Adrenal gland (tissue), 12 donors: ENCODE results near the gene SLC15A1. TPM values are rescaled to one million over a fixed set of nuclear protein-coding genes. Genes with fewer than 3 reads are reported as not detected.

Experiments used
- DNase-seq, 7 donors: peaks; one replicate each; pipeline ENCODE4 v3.0.0-alpha.2; 2019 to 2020
- H3K27ac ChIP-seq, 5 donors: fragments of 200-600 bp; sonication (generic) in 4 of 5; 1 replicate in 3 of 5; 2 replicates in 2 of 5; pipeline versions ENCODE4 v1.5.1 to v1.8.0; 2016 to 2020; ENCODE audit warnings: mild to moderate bottlenecking in 1 of 5
- H3K27me3 ChIP-seq: fragments of 200-600 bp; 2 replicates; pipeline ENCODE4 v1.8.0; 2021
- H3K36me3 ChIP-seq, 2 donors: fragments of 200-600 bp; replicated peaks in 1 of 2; 1 replicate in 1 of 2; 2 replicates in 1 of 2; pipeline versions ENCODE4 v1.5.1 to v1.8.0; 2018 to 2022
- H3K4me1 ChIP-seq, 2 donors: fragments of 200-600 bp; replicated peaks in 1 of 2; 1 replicate in 1 of 2; 2 replicates in 1 of 2; pipeline versions ENCODE4 v1.5.1 to v1.8.0; 2018 to 2021
- H3K4me3 ChIP-seq, 4 donors: fragments of 200-600 bp; sonication (generic) in 3 of 4; one replicate each; pipeline ENCODE4 v1.5.1; 2016 to 2018
- H3K9me3 ChIP-seq, 3 donors: fragments of 200-600 bp; sonication (generic) in 1 of 3; replicated peaks in 1 of 3; 1 replicate in 2 of 3; 2 replicates in 1 of 3; pipeline versions ENCODE4 v1.5.1 to v1.8.0; 2016 to 2021
- POLR2A ChIP-seq, 2 donors: fragments of 450-650 bp; IDR thresholded peaks; one replicate each; pipeline ENCODE4 v1.6.1; 2017; ENCODE audit warnings: antibody characterized with exemption in 2 of 2, mild to moderate bottlenecking in 2 of 2, moderate library complexity in 1 of 2
- WGBS, 4 donors: extraction: QIAGEN DNeasy Blood & Tissue Kit in 2 of 4; methylation state at CpG; one replicate each; pipeline versions ENCODE4 v1.1.5 to v1.1.7; 2013 to 2017; 5-methylcytosine and 5-hydroxymethylcytosine counted together
- intact Hi-C, 2 donors: fragments of 100-400 bp; cut with DNase I; formaldehyde crosslinking; loops; one replicate each; pipeline versions ENCODE4 v1.14.1 to v1.15.0; 2022 to 2023
- polyA plus RNA-seq, 3 donors: library from polyadenylated mRNA; stranded (reverse); fragments of 200-250 nt in 2 of 3; fragments of 350-450 nt in 1 of 3; fragmentation: Illumina TruSeq in 1 of 3; extraction: RNeasy Lipid Tissue Mini Kit (QIAGEN cat#74804) in 1 of 3; gene quantifications; one replicate each; pipeline ENCODE4 v1.2.3, GENCODE V29; 2013 to 2014
- total RNA-seq, 9 donors: library from RNA; depleted of rRNA in 4 of 9; stranded (reverse); fragments of >200 nt in 4 of 9; fragments of 120-200 nt in 1 of 9; fragmentation: NEBNext Ultra II Directional in 1 of 9; extraction: Animal tissue kit (Norgen Biotek cat#: 25700) in 1 of 9; gene quantifications; one replicate each; pipeline versions ENCODE4 v1.1.0 to v1.2.4, GENCODE V29; 2013 to 2023
- TF ChIP-seq, protein P1 (sequence below), 6 experiments: fragments of 450-650 bp in 4 of 6; fragments of 200-600 bp in 2 of 6; sonication (generic) in 1 of 6; IDR thresholded peaks; 1 replicate in 5 of 6; 2 replicates in 1 of 6; pipeline versions ENCODE4 v1.5.1 to v1.8.0; 2016 to 2021; ENCODE audit warnings: antibody characterized with exemption in 6 of 6, mild to moderate bottlenecking in 2 of 6, moderate library complexity in 1 of 6
- donor health status: healthy with polysubstance abuse.
- donor health status: Bipolar disorder and iron deficiency.
- donor health status: DM: yes; HTN: yes; CAD: no.
- donor health status: DM: no; HTN: no; CAD: no.
- donor health status: DM: no; HTN: no; CAD: no.
- donor health status: DM: yes; HTN: yes; CAD: no.

Gene SLC15A1
- total and polyA plus RNA-seq, 12 donors, result 0.06 to 0.17 (median 0.07) TPM; not detected in 8

DNA sequence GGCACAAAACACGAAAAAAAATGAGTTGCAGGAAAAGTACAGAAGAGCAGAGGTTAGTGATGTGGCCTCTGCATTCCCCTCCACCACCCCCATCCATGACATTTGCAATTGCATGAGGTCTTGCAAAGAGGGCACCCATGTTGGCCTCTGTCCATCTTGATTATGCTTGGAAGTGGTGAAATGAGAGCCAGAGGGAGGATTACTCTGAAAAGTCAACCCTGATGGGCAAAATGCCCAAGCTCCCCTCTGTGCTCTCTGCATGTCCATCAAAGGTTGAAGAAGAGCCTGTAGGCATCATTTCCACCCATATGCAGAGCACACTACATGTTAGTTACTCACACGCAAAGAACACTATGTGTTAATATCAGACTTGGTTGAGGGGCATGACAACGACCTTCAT, 71.4 kb downstream of the SLC15A1 start:
- Histone ChIP-seq H3K27ac (no peak overlapping the region), H3K4me1 (no peaks in the 10 kb centered on the region), H3K4me3 (no peak overlapping the region), H3K36me3 (no peaks in the 10 kb centered on the region), H3K9me3 (no peaks in the 10 kb centered on the region), H3K27me3 (no peaks in the 10 kb centered on the region)
- no peak for DNase-seq
- intact Hi-C loops, result no loop called here
- whole genome bisulfite sequencing, 4 donors, result 82 to 93% (median 85%) methylated on average over 3 of the region's 3 CpGs
- TF ChIP-seq, protein P1, sequence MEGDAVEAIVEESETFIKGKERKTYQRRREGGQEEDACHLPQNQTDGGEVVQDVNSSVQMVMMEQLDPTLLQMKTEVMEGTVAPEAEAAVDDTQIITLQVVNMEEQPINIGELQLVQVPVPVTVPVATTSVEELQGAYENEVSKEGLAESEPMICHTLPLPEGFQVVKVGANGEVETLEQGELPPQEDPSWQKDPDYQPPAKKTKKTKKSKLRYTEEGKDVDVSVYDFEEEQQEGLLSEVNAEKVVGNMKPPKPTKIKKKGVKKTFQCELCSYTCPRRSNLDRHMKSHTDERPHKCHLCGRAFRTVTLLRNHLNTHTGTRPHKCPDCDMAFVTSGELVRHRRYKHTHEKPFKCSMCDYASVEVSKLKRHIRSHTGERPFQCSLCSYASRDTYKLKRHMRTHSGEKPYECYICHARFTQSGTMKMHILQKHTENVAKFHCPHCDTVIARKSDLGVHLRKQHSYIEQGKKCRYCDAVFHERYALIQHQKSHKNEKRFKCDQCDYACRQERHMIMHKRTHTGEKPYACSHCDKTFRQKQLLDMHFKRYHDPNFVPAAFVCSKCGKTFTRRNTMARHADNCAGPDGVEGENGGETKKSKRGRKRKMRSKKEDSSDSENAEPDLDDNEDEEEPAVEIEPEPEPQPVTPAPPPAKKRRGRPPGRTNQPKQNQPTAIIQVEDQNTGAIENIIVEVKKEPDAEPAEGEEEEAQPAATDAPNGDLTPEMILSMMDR (IDR thresholded peaks at IDR 0.05), result no peak
- no peak for TF ChIP-seq POLR2A (IDR thresholded peaks at IDR 0.05)

DNA sequence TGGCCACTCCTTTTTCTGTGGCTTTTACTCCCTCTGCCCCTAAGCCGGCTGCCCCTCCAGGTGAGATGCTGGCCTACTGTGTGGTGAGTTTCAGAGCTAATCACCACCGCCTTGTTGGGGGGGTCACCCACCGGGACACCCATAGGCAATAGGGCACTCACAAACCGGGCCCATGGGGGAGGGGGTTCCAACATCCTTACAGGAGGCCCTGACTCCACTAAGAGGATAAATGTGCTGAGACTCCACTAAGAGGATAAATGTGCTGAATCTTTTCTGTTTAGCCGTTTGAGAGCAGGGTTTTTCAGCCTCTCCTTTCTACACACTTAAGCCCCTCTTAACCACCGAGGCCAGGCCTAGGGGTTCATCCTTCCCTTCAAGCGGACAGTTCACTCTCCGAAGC, 73.7 kb downstream of the SLC15A1 start:
- intact Hi-C loops, result loop anchor here in 1 of 2 donors (10.0 kb wide), 1 partner anchor 824 kb away; no protein-coding TSS in a partner anchor
- no peak for DNase-seq
- no peak overlapping the region for H3K27ac ChIP-seq
- no peaks in the 10 kb centered on the region for H3K4me1 ChIP-seq
- no peaks in the 10 kb centered on the region for H3K36me3 ChIP-seq
- WGBS, 4 donors, result 86 to 93% (median 92%) methylated on average over 8 of the region's 8 CpGs
- H3K9me3 ChIP-seq, result no peaks in the 10 kb centered on the region
- no peaks in the 10 kb centered on the region for H3K27me3 ChIP-seq
- H3K4me3 ChIP-seq, result no peak overlapping the region
- no peak for TF ChIP-seq POLR2A (IDR thresholded peaks at IDR 0.05)
- TF ChIP-seq, protein P1 (IDR thresholded peaks at IDR 0.05), result no peak

DNA sequence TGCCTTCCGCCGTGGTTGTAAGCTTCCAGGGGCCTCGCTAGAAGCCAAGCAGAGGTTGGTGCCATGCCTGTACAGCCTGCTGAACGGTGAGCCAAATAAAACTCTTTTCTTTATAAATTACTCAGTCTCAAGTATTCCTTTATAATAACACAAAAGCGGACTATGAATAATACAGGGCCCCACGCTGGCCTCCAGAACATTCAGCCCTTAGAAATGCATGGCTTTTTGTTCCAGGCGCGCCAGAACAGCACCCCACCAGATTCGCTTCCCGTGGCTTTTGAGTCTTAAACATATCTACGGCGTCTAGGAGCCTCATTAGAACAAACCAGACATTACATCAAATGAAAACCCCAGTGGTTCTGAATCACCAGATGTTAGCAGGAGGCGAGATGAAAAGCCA, 75.1 kb downstream of the SLC15A1 start:
- H3K4me3 ChIP-seq, result no peak overlapping the region
- intact Hi-C loops, result loop anchor here in 1 of 2 donors (10.0 kb wide), 1 partner anchor 823 kb away; no protein-coding TSS in a partner anchor
- H3K9me3 ChIP-seq, result no peaks in the 10 kb centered on the region
- WGBS, 4 donors, result 84 to 92% (median 86%) methylated on average over 13 of the region's 13 CpGs
- TF ChIP-seq, protein P1 (IDR thresholded peaks at IDR 0.05), result no peak
- no peak for TF ChIP-seq POLR2A (IDR thresholded peaks at IDR 0.05)
- H3K27me3 ChIP-seq, result no peaks in the 10 kb centered on the region
- no peak for DNase-seq
- H3K27ac ChIP-seq, result no peak overlapping the region
- peaks cover 0 to 3% of the 10 kb centered on the region in 2 donors for H3K4me1 ChIP-seq
- H3K36me3 ChIP-seq, result no peaks in the 10 kb centered on the region

DNA sequence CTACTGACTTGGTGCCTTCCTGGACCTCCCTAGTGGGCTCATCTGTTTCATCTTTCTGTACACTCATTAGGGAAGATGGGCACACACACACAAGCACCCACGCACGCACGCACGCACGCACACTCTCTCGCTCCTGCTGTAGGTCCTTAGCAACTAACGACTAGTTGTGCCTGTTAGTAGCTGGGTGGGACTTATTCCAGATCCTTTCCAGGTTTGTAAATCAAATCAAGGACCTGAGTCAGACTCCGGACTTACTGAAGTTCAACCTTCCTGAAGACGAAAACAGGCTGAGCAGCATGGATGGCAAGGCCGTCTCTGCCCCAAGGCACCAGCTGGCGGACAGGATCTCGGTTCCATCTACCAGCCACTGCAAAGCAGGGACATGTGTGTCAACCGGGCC, 76.2 kb downstream of the SLC15A1 start:
- Histone ChIP-seq H3K4me1 (peaks cover 0 to 3% of the 10 kb centered on the region in 2 donors), H3K36me3 (no peaks in the 10 kb centered on the region), H3K27me3 (no peaks in the 10 kb centered on the region), H3K27ac (no peak overlapping the region), H3K4me3 (no peak overlapping the region), H3K9me3 (no peaks in the 10 kb centered on the region)
- intact Hi-C loops, result loop anchor here in 1 of 2 donors (10.0 kb wide), 1 partner anchor 821 kb away; no protein-coding TSS in a partner anchor
- DNase-seq, result no peak
- TF ChIP-seq, protein P1 (IDR thresholded peaks at IDR 0.05), result no peak
- no peak for TF ChIP-seq POLR2A (IDR thresholded peaks at IDR 0.05)
- WGBS, 4 donors, result 83 to 92% (median 88%) methylated on average over 13 of the region's 13 CpGs
